HG03139 (cell line): ENCODE measurements around the gene EPHB3.
"Not testable (repeated sequence)": the region's sequence is repeated elsewhere in the genome, so short reads cannot be mapped to it uniquely, and the experiment has no call there.

Experiments used
- ATAC-seq: cut with Tn5 transposase; IDR thresholded peaks from one replicate; pipeline ENCODE4 v1.9.1; 2021; ENCODE audit not compliant: unreplicated experiment

The EPHB3 gene

GRCh38 chr3:184597829-184598573 lies 36.4 kb downstream of the EPHB3 start:
- ATAC-seq = no peak

GRCh38 chr3:184598574-184598927 lies 37.0 kb downstream of the EPHB3 start:
- no peak for ATAC-seq

- no peak for ATAC-seq
Observed at GRCh38 chr3:184599143-184599542, 37.6 kb downstream of the EPHB3 start.

GRCh38 chr3:184600685-184601377 lies 39.2 kb downstream of the EPHB3 start:
- no peak for ATAC-seq

- no peak for ATAC-seq
Observed at GRCh38 chr3:184601576-184602371, 40.2 kb downstream of the EPHB3 start.

- no peak for ATAC-seq
Observed at GRCh38 chr3:184602372-184603150, 41.0 kb downstream of the EPHB3 start.

- no peak for ATAC-seq
Observed at GRCh38 chr3:184603151-184604030, 41.8 kb downstream of the EPHB3 start.

- no peak for ATAC-seq
Observed at GRCh38 chr3:184604039-184604601, 42.5 kb downstream of the EPHB3 start.

GRCh38 chr3:184604615-184605290 lies 43.2 kb downstream of the EPHB3 start:
- no peak for ATAC-seq

GRCh38 chr3:184608209-184608608 lies 46.6 kb downstream of the EPHB3 start:
- ATAC-seq = no peak

- ATAC-seq = no peak
Observed at GRCh38 chr3:184609476-184610244, 48.1 kb downstream of the EPHB3 start.

GRCh38 chr3:184610245-184610871 lies 48.8 kb downstream of the EPHB3 start:
- no peak for ATAC-seq

- ATAC-seq = no peak
Observed at GRCh38 chr3:184611607-184612281, 50.2 kb downstream of the EPHB3 start.

GRCh38 chr3:184615396-184615795 lies 53.8 kb downstream of the EPHB3 start:
- ATAC-seq = no peak

GRCh38 chr3:184616436-184616835 lies 54.9 kb downstream of the EPHB3 start:
- no peak for ATAC-seq

GRCh38 chr3:184617306-184617705 lies 55.7 kb downstream of the EPHB3 start:
- not testable (repeated sequence) for ATAC-seq

- ATAC-seq = no peak
Observed at GRCh38 chr3:184618811-184619210, 57.2 kb downstream of the EPHB3 start.
